Common myeloid progenitor, CD34-positive (primary cell): ENCODE measurements around the gene CRB2.

ENCODE experiments used
- CTCF ChIA-PET: fragments of 350-600 bp; sonication (Branson Sonifier 250); formaldehyde crosslinking; loops from one replicate; lab custom pipeline; 2021; ENCODE audit warnings: antibody characterized with exemption; lab: Charles Lee
- POLR2A ChIA-PET: fragments of 350-600 bp; sonication (Branson Sonifier 250); formaldehyde crosslinking; loops from one replicate; lab custom pipeline; 2021; ENCODE audit warnings: antibody characterized with exemption; lab: Charles Lee
- DNase-seq, 3 donors: peaks; one replicate each; pipeline versions ENCODE4 v3.0.0 to v3.0.0-alpha.2; 2013
- H3K27ac ChIP-seq, 2 experiments: 1 replicate in 1 of 2; 2 replicates in 1 of 2; pipeline ENCODE4 v1.7.0; 2013; ENCODE audit warnings: inconsistent platforms in 2 of 2, low read length in 2 of 2, mild to moderate bottlenecking in 2 of 2, low read depth in 1 of 2, moderate library complexity in 1 of 2; ENCODE audit not compliant: severe bottlenecking in 2 of 2, insufficient read depth in 1 of 2, poor library complexity in 1 of 2
- H3K27me3 ChIP-seq, 5 experiments: replicated peaks in 2 of 5; 1 replicate in 3 of 5; 2 replicates in 2 of 5; pipeline versions ENCODE4 v1.6.1 to v1.7.0; 2013; ENCODE audit warnings: low read length in 4 of 5, mild to moderate bottlenecking in 2 of 5, moderate library complexity in 2 of 5, inconsistent platforms in 1 of 5; ENCODE audit not compliant: insufficient read depth in 5 of 5, control insufficient read depth in 4 of 5
- H3K36me3 ChIP-seq, 4 experiments: 1 replicate in 2 of 4; 2 replicates in 2 of 4; pipeline versions ENCODE4 v1.6.1 to v1.7.0; 2013; ENCODE audit warnings: low read length in 3 of 4, control low read depth in 1 of 4, mild to moderate bottlenecking in 1 of 4; ENCODE audit not compliant: control insufficient read depth in 4 of 4, insufficient read depth in 4 of 4
- H3K4me1 ChIP-seq, 4 experiments: 1 replicate in 3 of 4; 2 replicates in 1 of 4; pipeline versions ENCODE4 v1.6.1 to v1.7.1; 2013; ENCODE audit warnings: low read length in 3 of 4, mild to moderate bottlenecking in 3 of 4, control low read depth in 1 of 4, inconsistent platforms in 1 of 4, moderate library complexity in 1 of 4; ENCODE audit not compliant: control insufficient read depth in 4 of 4, insufficient read depth in 4 of 4; ENCODE audit errors: control extremely low read depth in 1 of 4
- H3K4me3 ChIP-seq, 7 experiments: 1 replicate in 4 of 7; 2 replicates in 3 of 7; pipeline versions ENCODE4 v1.5.1 to v1.7.0; 2013; ENCODE audit warnings: mild to moderate bottlenecking in 7 of 7, low read length in 6 of 7, moderate library complexity in 6 of 7, inconsistent platforms in 2 of 7, low read depth in 2 of 7, control low read depth in 1 of 7; ENCODE audit not compliant: insufficient read depth in 4 of 7, control insufficient read depth in 1 of 7; ENCODE audit errors: extremely low read depth in 1 of 7
- H3K9me3 ChIP-seq, 5 experiments: 1 replicate in 4 of 5; 2 replicates in 1 of 5; pipeline versions ENCODE4 v1.6.1 to v1.7.1; 2013; ENCODE audit warnings: low read length in 4 of 5, mild to moderate bottlenecking in 2 of 5, inconsistent platforms in 1 of 5, low read depth in 1 of 5, moderate library complexity in 1 of 5; ENCODE audit not compliant: control insufficient read depth in 4 of 5, insufficient read depth in 2 of 5; ENCODE audit errors: control extremely low read depth in 1 of 5
- WGBS: methylation state at CpG from one replicate; pipeline ENCODE4 v1.1.5; 2013; ENCODE audit not compliant: insufficient coverage; 5-methylcytosine and 5-hydroxymethylcytosine counted together

CRB2 gene

DNA sequence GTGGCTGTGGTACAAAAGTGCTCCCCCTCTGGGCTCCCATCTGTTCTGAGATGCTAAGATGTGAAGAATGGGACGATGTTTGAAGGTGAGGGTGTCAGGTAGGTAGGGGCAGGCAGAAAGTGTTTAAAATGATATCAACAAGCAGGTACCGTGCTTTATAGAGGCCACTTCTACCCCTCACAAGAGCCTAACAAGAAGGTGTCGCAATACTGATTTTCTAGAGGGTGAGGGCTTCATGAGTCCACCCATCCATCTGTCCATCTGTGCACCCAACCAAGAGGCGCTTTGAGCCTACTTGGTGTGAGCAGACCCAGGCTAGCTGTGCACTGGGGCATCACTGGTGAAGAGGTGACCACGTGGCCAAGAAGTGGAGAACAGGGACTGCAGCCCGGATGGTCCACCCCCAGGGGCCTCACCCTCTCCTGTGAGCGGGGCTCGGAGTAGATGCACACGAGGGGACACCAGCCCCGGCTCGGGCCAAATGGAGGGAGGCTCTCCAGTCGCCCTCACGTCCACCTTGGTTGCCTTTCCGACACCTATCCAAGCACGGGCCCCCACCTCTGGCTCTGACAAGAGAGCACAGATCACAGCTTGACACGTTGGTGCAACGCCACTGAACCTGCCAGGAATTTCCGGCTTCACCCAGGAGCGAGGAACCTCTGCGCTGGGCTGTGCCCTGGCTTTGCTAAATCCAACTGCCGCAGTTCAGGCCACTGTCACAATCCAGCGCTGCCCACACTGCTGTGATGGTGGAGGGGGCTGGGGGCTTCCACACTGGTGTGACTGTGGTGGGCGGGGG lies 34.5 kb downstream of the CRB2 start:
- no peak overlapping the region for H3K27ac ChIP-seq
- no peaks in the 10 kb centered on the region for H3K9me3 ChIP-seq
- POLR2A ChIA-PET: no interaction called here
- no peak for DNase-seq
- H3K4me3 ChIP-seq: no peak overlapping the region
- WGBS: 97% methylated on average over 22 of the region's 23 CpGs
- no peaks in the 10 kb centered on the region for H3K27me3 ChIP-seq
- peaks cover 0 to 5% (median 1%) of the 10 kb centered on the region in 4 experiments for H3K4me1 ChIP-seq
- CTCF ChIA-PET: interaction anchor here (0.7 to 11.3 kb wide), 3 partner anchors 9 to 38 kb away, joined by 3 to 225 read pairs (median 6); partner anchors contain the start of gene CRB2
- peaks cover 0 to 3% (median under 1%) of the 10 kb centered on the region in 4 experiments for H3K36me3 ChIP-seq

DNA sequence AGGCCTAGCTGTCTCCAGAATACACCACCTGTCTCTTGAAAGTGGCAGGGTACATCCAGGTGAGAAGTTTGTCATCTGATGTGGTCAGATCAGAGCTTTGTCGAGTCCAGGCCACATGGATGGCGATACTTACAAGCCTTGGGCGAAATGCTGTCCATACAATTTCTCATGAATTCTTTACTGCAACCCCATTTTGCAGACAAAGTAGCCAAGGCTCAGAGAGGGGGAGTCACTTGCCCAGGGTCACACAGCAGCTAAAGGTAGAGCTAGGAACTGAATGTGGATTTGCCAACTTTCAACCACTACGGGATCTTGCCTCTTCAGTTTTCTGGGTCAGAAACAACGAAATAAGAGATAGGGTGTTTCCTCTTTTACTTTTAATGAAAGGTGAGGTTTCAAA lies 35.2 kb downstream of the CRB2 start:
- WGBS: 80% methylated on average over 1 of the region's 5 CpGs
- no peaks in the 10 kb centered on the region for H3K27me3 ChIP-seq
- CTCF ChIA-PET: interaction anchor here (0.7 to 11.3 kb wide), 2 partner anchors 11 to 39 kb away, joined by 3 to 225 read pairs; partner anchors contain the start of gene CRB2
- H3K4me3 ChIP-seq: no peak overlapping the region
- H3K9me3 ChIP-seq: no peaks in the 10 kb centered on the region
- no peak for DNase-seq
- POLR2A ChIA-PET: interaction anchor here (0.6 kb wide), 1 partner anchor 19 kb away, joined by 4 read pairs; no protein-coding TSS in a partner anchor
- H3K4me1 ChIP-seq: peaks cover 0 to 5% (median 1%) of the 10 kb centered on the region in 4 experiments
- H3K36me3 ChIP-seq: peaks cover 0 to 3% (median under 1%) of the 10 kb centered on the region in 4 experiments
- no peak overlapping the region for H3K27ac ChIP-seq

DNA sequence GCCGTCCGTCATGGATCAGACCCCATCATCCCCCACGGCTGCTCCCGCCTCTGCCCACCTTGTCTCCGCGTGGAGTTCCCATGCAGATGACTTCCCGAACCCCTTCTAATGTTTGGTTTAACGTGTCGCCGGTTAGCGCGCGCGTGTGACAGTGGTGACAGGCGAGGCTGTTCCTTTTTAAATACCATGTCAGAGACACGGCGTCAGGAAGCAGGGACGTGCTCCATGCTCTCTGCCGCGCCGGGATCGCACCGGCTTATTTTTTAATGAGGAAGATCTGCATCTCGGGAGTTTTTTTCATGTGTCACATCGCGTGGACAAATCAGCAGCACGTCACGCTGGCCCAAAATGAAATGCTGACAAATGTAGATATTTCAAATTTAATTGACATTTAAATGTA lies 35.9 kb downstream of the CRB2 start:
- H3K4me3 ChIP-seq: no peak overlapping the region
- H3K27ac ChIP-seq: no peak overlapping the region
- ChIA-PET CTCF (interaction anchor here (11.3 kb wide), 1 partner anchor 39 kb away, joined by 225 read pairs; the partner anchor contains the start of gene CRB2), POLR2A (no interaction called here)
- peaks cover 0 to 3% (median under 1%) of the 10 kb centered on the region in 4 experiments for H3K36me3 ChIP-seq
- H3K9me3 ChIP-seq: no peaks in the 10 kb centered on the region
- H3K27me3 ChIP-seq: no peaks in the 10 kb centered on the region
- H3K4me1 ChIP-seq: peaks cover 0 to 5% (median 1%) of the 10 kb centered on the region in 4 experiments
- no peak for DNase-seq
- WGBS: 97% methylated on average over 23 of the region's 28 CpGs

DNA sequence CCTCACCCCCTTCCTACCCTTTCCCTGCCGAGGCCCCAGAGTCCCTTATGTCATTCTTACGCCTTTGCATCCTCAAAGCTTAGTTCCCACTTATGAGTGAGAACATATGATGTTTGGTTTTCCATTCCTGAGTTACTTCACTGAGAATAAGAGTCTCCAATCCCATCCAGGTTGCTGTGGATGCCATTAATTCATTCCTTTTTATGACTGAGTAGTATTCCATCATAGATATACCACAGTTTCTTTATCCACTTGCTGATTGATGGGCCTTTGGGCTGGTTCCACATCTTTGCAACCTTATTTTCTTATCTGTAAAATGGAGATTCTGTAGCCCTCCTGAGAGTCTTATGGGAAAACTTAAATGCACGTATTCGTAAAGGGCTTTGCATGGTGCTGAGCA lies 36.8 kb downstream of the CRB2 start:
- peaks cover 0 to 2% (median 0%) of the 10 kb centered on the region in 4 experiments for H3K36me3 ChIP-seq
- ChIA-PET POLR2A (no interaction called here), CTCF (no interaction called here)
- no peak overlapping the region for H3K4me3 ChIP-seq
- no peaks in the 10 kb centered on the region for H3K27me3 ChIP-seq
- H3K27ac ChIP-seq: no peak overlapping the region
- WGBS: 100% methylated on average over 2 of the region's 4 CpGs
- DNase-seq: no peak
- H3K4me1 ChIP-seq: peaks cover 0 to 5% (median 0%) of the 10 kb centered on the region in 4 experiments
- no peaks in the 10 kb centered on the region for H3K9me3 ChIP-seq

DNA sequence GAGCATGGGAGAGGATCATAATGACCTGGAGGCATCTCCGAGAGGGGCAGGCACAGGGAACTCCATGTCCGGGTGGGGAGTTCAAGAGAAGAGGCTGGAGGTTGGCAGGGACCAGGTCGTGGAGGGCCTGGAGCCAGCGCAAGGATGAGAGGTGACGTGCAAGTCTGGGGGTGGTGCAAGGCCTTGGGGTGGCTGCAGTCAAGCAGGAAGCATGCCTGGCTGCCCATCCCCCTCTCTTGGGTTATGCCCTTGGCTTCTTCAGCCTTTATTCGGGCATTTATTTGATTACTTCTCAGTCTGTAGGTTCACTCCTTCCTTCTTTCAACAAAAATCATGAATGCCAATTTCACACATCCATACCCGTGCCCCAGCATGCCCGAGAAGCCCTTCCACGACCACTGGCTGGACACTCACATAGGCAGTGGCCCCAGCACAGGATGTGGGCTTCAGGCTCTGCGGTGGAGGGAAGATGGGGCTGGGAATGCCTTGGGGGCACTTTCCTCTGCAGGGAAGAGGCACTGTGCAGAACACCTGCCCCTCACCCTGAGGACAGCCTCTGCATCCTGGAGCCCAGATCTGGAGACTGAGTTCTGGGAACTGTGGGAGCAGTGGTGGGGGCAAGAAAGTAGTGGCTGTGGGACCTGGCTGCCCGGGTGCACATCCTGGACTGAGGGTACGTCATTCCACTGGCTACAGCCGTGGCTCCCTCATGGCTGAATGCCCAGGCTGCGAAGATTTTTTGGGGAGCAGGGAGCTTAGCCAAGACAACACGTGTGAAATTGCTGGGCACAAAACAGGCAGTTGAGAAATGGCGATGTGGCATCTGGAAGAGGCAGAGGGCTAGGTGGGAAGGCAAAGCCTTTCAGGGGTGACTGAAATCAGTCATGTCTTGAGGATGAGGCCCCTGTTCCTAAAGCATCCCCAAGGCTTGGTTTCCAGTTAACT lies 38.6 kb downstream of the CRB2 start:
- POLR2A ChIA-PET: no interaction called here

DNA sequence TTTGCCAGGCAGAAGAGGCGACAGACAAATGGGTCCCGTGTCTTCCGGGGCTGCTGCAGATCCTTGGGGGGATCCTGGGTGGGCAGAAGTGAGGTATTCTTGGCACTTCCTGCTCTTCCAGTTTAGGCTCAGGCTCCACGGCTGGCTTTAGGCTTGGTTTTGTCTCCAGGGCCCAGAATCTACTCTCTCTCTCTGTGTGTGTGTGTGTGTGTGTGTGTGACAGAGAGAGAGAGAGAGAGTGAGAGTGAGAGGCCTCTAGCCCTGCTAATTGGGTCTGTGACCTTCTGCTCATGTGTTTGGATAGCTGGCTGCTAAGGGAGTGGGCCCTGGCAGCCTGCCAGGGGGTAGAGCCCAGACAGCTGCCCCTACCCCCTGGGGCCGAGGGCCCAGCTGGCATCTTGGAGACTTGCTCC lies 39.3 kb downstream of the CRB2 start:
- DNase-seq: no peak
- H3K4me1 ChIP-seq: no peaks in the 10 kb centered on the region
- ChIA-PET CTCF (interaction anchor here (0.9 to 1.0 kb wide), 2 partner anchors 9 to 41 kb away, joined by 3 to 4 read pairs; no protein-coding TSS in a partner anchor), POLR2A (no interaction called here)
- no peaks in the 10 kb centered on the region for H3K27me3 ChIP-seq
- WGBS: 100% methylated on average over 2 of the region's 5 CpGs
- peaks cover 0 to 2% (median 0%) of the 10 kb centered on the region in 4 experiments for H3K36me3 ChIP-seq
- H3K4me3 ChIP-seq: no peak overlapping the region
- no peaks in the 10 kb centered on the region for H3K9me3 ChIP-seq
- no peak overlapping the region for H3K27ac ChIP-seq

More for the DNA sequence above, 38.6 kb downstream of the CRB2 start:
- Histone ChIP-seq H3K27me3 (no peaks in the 10 kb centered on the region), H3K36me3 (peaks cover 0 to 2% (median 0%) of the 10 kb centered on the region in 4 experiments), H3K4me1 (no peaks in the 10 kb centered on the region), H3K9me3 (no peaks in the 10 kb centered on the region), H3K27ac (no peak overlapping the region), H3K4me3 (no peak overlapping the region)
- CTCF ChIA-PET: interaction anchor here (0.9 to 1.0 kb wide), 2 partner anchors 10 to 40 kb away, joined by 3 to 4 read pairs; no protein-coding TSS in a partner anchor
- no peak for DNase-seq
- 96% methylated on average over 15 of the region's 16 CpGs for WGBS
